SK-N-SH (cell line): ENCODE measurements around the gene ATG4C. TPM values are rescaled to one million over a fixed set of nuclear protein-coding genes. Genes with fewer than 3 reads are reported as not detected.

ENCODE experiments used
- CTCF ChIA-PET: fragments of 300-600, 350-600 bp; formaldehyde crosslinking; extraction: SDS; loops from one replicate; lab custom pipeline; 2021; lab: Yijun Ruan, JAX
- POLR2A ChIA-PET: fragments of 350-600 bp; sonication (Branson Sonifier 250); formaldehyde crosslinking; extraction: SDS; loops from one replicate; lab custom pipeline; 2020; ENCODE audit warnings: antibody characterized with exemption, inconsistent platforms; lab: Yijun Ruan, JAX
- DNase-seq: peaks from one replicate; pipeline ENCODE4 v3.0.0; 2012
- H2AFZ ChIP-seq: fragments of 200-600 bp; sonication (generic); 2 replicates; pipeline ENCODE4 v1.8.1; 2016; ENCODE audit warnings: antibody characterized with exemption, mild to moderate bottlenecking, low read depth
- H3F3A ChIP-seq: fragments of 200-600 bp; sonication (generic); replicated peaks from 2 replicates; pipeline ENCODE3; 2016; ENCODE audit warnings: antibody characterized with exemption, mild to moderate bottlenecking; ENCODE audit not compliant: insufficient read depth
- H3K27ac ChIP-seq, 2 experiments: fragments of 200-500 bp in 1 of 2; fragments of 200-600 bp in 1 of 2; sonication (Bioruptor generic) in 1 of 2; sonication (generic), shearing (Covaris generic) in 1 of 2; 2 replicates each; pipeline versions ENCODE4 v1.5.1 to v1.6.1; 2014 to 2016; ENCODE audit warnings: low read depth in 2 of 2, inconsistent platforms in 1 of 2, low read length in 1 of 2, mild to moderate bottlenecking in 1 of 2, mixed read lengths in 1 of 2
- H3K27me3 ChIP-seq: fragments of 200-600 bp; sonication (generic), shearing (Covaris generic); 2 replicates; pipeline ENCODE4 v1.6.1; 2016; ENCODE audit warnings: mixed run types; ENCODE audit not compliant: insufficient read depth
- H3K36me3 ChIP-seq, 2 experiments: fragments of 200-500 bp in 1 of 2; fragments of 200-600 bp in 1 of 2; sonication (Bioruptor generic) in 1 of 2; sonication (generic) in 1 of 2; replicated peaks in 1 of 2; 2 replicates each; pipeline versions ENCODE3 to v1.5.1; 2014 to 2016; ENCODE audit warnings: low read length in 1 of 2, mild to moderate bottlenecking in 1 of 2; ENCODE audit not compliant: insufficient read depth in 2 of 2, control insufficient read depth in 1 of 2
- H3K4me1 ChIP-seq, 2 experiments: fragments of 200-500 bp in 1 of 2; fragments of 200-600 bp in 1 of 2; sonication (Bioruptor generic) in 1 of 2; sonication (generic), shearing (Covaris generic) in 1 of 2; 2 replicates each; pipeline versions ENCODE4 v1.5.1 to v1.6.1; 2014 to 2016; ENCODE audit warnings: low read depth in 1 of 2, low read length in 1 of 2, mixed run types in 1 of 2; ENCODE audit not compliant: insufficient read depth in 2 of 2, control insufficient read depth in 1 of 2
- H3K4me2 ChIP-seq: fragments of 200-600 bp; sonication (generic), shearing (Covaris generic); 2 replicates; pipeline ENCODE4 v1.6.1; 2017; ENCODE audit warnings: mixed run types
- H3K4me3 ChIP-seq, 2 experiments: fragments of 200-500 bp in 1 of 2; fragments of 200-600 bp in 1 of 2; sonication (Bioruptor generic) in 1 of 2; sonication (generic), shearing (Covaris generic) in 1 of 2; 2 replicates each; pipeline versions ENCODE4 v1.5.1 to v1.8.1; 2014 to 2016; ENCODE audit warnings: low read depth in 2 of 2, inconsistent platforms in 1 of 2, low read length in 1 of 2, mild to moderate bottlenecking in 1 of 2, mixed read lengths in 1 of 2, moderate library complexity in 1 of 2
- H3K79me2 ChIP-seq: fragments of 200-600 bp; sonication (generic); 2 replicates; pipeline ENCODE4 v1.8.1; 2017; ENCODE audit warnings: mild to moderate bottlenecking; ENCODE audit not compliant: insufficient read depth
- H3K9ac ChIP-seq: fragments of 200-600 bp; sonication (generic); 2 replicates; pipeline ENCODE4 v1.6.1; 2017; ENCODE audit warnings: mixed run types
- H3K9me2 ChIP-seq: fragments of 200-600 bp; sonication (generic); 2 replicates; pipeline ENCODE4 v1.6.1; 2017; ENCODE audit warnings: mixed run types
- H3K9me3 ChIP-seq: fragments of 200-600 bp; sonication (generic); 2 replicates; pipeline ENCODE4 v1.6.1; 2017; ENCODE audit warnings: mixed run types, mild to moderate bottlenecking, moderate library complexity
- H4K20me1 ChIP-seq: fragments of 200-600 bp; sonication (generic); 2 replicates; pipeline ENCODE4 v1.6.1; 2017; ENCODE audit warnings: mild to moderate bottlenecking, mixed run types; ENCODE audit not compliant: insufficient read depth
- ELF1 ChIP-seq: IDR thresholded peaks from 2 replicates; pipeline ENCODE4 v1.4.0; 2012
- EP300 ChIP-seq, 2 experiments: IDR thresholded peaks; 2 replicates each; pipeline versions ENCODE4 v1.4.0 to v1.6.1; 2012; ENCODE audit warnings: borderline replicate concordance in 1 of 2, low read depth in 1 of 2, low read length in 1 of 2
- EZH2phosphoT487 ChIP-seq: fragments of 200-600 bp; sonication (generic); IDR thresholded peaks from 2 replicates; pipeline ENCODE4 v1.6.1; 2017; ENCODE audit warnings: low read depth, mixed run types, mild to moderate bottlenecking, antibody characterized with exemption, moderate library complexity, borderline replicate concordance
- FOSL2 ChIP-seq: IDR thresholded peaks from 2 replicates; pipeline ENCODE4 v1.4.0; 2012; ENCODE audit warnings: low read depth, mild to moderate bottlenecking, moderate library complexity, borderline replicate concordance
- GABPA ChIP-seq: IDR thresholded peaks from 2 replicates; pipeline ENCODE4 v1.4.0; 2012; ENCODE audit warnings: low read depth, mild to moderate bottlenecking
- IRF3 ChIP-seq: fragments of 150-350 bp; IDR thresholded peaks from 2 replicates; pipeline ENCODE4 v1.6.1; 2016; ENCODE audit warnings: mild to moderate bottlenecking, low read depth, low read length
- JUND ChIP-seq: IDR thresholded peaks from 2 replicates; pipeline ENCODE4 v1.4.0; 2012
- NFIC ChIP-seq: IDR thresholded peaks from 2 replicates; pipeline ENCODE4 v1.4.0; 2012; ENCODE audit warnings: borderline replicate concordance
- NRF1 ChIP-seq: IDR thresholded peaks from 2 replicates; pipeline ENCODE4 v1.6.1; 2012; ENCODE audit warnings: low read depth, mild to moderate bottlenecking, low read length
- RCOR1 ChIP-seq: fragments of 150-350 bp; IDR thresholded peaks from 2 replicates; pipeline ENCODE4 v1.6.1; 2017; ENCODE audit warnings: antibody characterized with exemption, low read length
- WGBS: methylation state at CpG from one replicate; pipeline ENCODE4 v1.1.6; 2017; ENCODE audit warnings: low lambda C conversion rate; 5-methylcytosine and 5-hydroxymethylcytosine counted together
- polyA plus RNA-seq, 3 experiments: library from polyadenylated mRNA; depleted of rRNA; stranded (reverse); fragments of >200 nt; gene quantifications; 2 replicates each; pipeline ENCODE4 v1.2.3, GENCODE V29; 2012
- TF ChIP-seq, protein P1 (sequence below): fragments of 150-350 bp; IDR thresholded peaks from 2 replicates; pipeline ENCODE4 v1.6.1; 2017; ENCODE audit warnings: antibody characterized with exemption, low read length, low read depth, borderline replicate concordance
- TF ChIP-seq, protein P2 (sequence below): fragments of 200-600 bp; sonication (generic); IDR thresholded peaks from 2 replicates; pipeline ENCODE4 v1.6.1; 2017; ENCODE audit warnings: antibody characterized with exemption, mild to moderate bottlenecking, moderate library complexity
- TF ChIP-seq, protein P3 (sequence below): IDR thresholded peaks from 2 replicates; pipeline ENCODE4 v1.4.0; 2012; ENCODE audit warnings: low read depth, borderline replicate concordance

The ATG4C gene
- polyA plus RNA-seq, 1 of the 3 experiments (the other 2 are of a cell fraction) = 3.0 TPM

DNA sequence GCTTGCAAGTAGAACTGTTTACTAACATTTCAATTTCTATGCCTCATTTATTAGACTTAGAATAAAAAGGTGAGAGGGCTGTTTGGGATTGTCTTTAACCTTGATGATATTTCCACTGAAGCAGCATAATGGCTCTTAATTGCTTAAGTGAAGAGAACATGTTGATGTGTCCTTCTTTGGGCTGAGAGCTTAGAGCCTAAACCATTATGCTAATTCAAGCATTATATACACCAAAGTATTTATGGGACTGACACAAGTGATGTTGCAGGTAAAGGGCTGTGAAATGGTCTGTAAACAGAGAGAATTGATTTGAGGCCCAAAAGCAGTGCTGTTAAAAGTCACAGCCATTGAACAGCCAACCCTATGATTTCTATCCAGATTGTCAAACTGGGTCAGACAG, 113.9 kb downstream of the ATG4C start (continued):
- TF ChIP-seq, protein P1, sequence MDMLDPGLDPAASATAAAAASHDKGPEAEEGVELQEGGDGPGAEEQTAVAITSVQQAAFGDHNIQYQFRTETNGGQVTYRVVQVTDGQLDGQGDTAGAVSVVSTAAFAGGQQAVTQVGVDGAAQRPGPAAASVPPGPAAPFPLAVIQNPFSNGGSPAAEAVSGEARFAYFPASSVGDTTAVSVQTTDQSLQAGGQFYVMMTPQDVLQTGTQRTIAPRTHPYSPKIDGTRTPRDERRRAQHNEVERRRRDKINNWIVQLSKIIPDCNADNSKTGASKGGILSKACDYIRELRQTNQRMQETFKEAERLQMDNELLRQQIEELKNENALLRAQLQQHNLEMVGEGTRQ = no peak
- TF ChIP-seq IRF3 = no peak
- TF ChIP-seq, protein P2, sequence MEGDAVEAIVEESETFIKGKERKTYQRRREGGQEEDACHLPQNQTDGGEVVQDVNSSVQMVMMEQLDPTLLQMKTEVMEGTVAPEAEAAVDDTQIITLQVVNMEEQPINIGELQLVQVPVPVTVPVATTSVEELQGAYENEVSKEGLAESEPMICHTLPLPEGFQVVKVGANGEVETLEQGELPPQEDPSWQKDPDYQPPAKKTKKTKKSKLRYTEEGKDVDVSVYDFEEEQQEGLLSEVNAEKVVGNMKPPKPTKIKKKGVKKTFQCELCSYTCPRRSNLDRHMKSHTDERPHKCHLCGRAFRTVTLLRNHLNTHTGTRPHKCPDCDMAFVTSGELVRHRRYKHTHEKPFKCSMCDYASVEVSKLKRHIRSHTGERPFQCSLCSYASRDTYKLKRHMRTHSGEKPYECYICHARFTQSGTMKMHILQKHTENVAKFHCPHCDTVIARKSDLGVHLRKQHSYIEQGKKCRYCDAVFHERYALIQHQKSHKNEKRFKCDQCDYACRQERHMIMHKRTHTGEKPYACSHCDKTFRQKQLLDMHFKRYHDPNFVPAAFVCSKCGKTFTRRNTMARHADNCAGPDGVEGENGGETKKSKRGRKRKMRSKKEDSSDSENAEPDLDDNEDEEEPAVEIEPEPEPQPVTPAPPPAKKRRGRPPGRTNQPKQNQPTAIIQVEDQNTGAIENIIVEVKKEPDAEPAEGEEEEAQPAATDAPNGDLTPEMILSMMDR = no peak

DNA sequence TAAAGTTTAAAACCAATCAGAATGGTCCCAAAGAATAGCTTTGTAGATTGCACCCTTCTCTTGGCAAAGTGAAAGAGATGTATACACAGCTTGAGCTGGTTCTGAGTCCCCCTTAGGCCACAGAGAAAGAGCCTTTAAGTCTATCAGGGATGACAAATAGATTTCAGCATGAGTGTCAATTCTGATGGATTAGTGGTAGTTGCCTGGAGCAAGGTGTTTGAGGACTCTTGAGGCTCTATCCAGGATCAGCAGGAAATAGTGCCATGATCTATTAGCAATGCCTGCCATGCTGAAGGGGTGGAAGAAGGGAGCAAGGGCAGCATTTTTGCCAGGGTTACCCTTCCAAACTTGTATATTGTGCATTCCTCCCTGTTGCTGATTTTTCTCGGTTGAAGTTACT, 116.6 kb downstream of the ATG4C start:
- Histone ChIP-seq H3K9me3 (no peaks in the 10 kb centered on the region), H3K27me3 (no peaks in the 10 kb centered on the region), H3K9me2 (no peaks in the 10 kb centered on the region), H3K4me1 (peaks cover 0 to 4% of the 10 kb centered on the region in 2 experiments; a peak in 2 of 4 replicates), H4K20me1 (no peaks in the 10 kb centered on the region), H3K9ac (no peak overlapping the region), H3K27ac (no peak overlapping the region), H3K4me3 (no peak overlapping the region)
- TF ChIP-seq JUND (no peak), RCOR1 (no peak), NRF1 (no peak), IRF3 (no peak)
- TF ChIP-seq, all 33 proteins: peak for 0
- Histone ChIP-seq H2AFZ (no peak overlapping the region), H3K4me2 (no peak overlapping the region), H3K79me2 (no peaks in the 10 kb centered on the region), H3F3A (no peaks in the 10 kb centered on the region), H3K36me3 (no peaks in the 10 kb centered on the region)
- DNase-seq = no peak
- CTCF ChIA-PET = no interaction called here
- WGBS = 79% methylated on average over 1 of the region's 1 CpG
- POLR2A ChIA-PET = no interaction called here

- no peaks in the 10 kb centered on the region for H3K27me3 ChIP-seq
- H3F3A ChIP-seq = no peaks in the 10 kb centered on the region
- H3K4me3 ChIP-seq = no peak overlapping the region
- H3K4me1 ChIP-seq = peaks cover 0 to 4% of the 10 kb centered on the region in 2 experiments; a peak in 2 of 4 replicates
- no peaks in the 10 kb centered on the region for H3K9me3 ChIP-seq
- WGBS = 48% methylated on average over 1 of the region's 1 CpG
- TF ChIP-seq EZH2phosphoT487 = no peak
- TF ChIP-seq NFIC = no peak
- TF ChIP-seq, protein P3, sequence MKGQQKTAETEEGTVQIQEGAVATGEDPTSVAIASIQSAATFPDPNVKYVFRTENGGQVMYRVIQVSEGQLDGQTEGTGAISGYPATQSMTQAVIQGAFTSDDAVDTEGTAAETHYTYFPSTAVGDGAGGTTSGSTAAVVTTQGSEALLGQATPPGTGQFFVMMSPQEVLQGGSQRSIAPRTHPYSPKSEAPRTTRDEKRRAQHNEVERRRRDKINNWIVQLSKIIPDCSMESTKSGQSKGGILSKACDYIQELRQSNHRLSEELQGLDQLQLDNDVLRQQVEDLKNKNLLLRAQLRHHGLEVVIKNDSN = no peak
- no peak for TF ChIP-seq IRF3
- TF ChIP-seq ELF1 = no peak
- TF ChIP-seq GABPA = no peak
- TF ChIP-seq RCOR1 = no peak
- TF ChIP-seq FOSL2 = no peak
- no peak for TF ChIP-seq EP300 (IDR thresholded peaks at IDR 0.05; ENCODE audit: borderline replicate concordance in 1 of 2, low read depth in 1 of 2, low read length in 1 of 2)
- TF ChIP-seq, all 33 proteins: peak for 0
- no peaks in the 10 kb centered on the region for H3K36me3 ChIP-seq
- no peaks in the 10 kb centered on the region for H3K79me2 ChIP-seq
- no peaks in the 10 kb centered on the region for H3K9me2 ChIP-seq
- no peak overlapping the region for H2AFZ ChIP-seq
- H3K9ac ChIP-seq = no peak overlapping the region
- no peak overlapping the region for H3K4me2 ChIP-seq
- ChIA-PET POLR2A (interaction anchor here (0.7 kb wide), 1 partner anchor 425 kb away, joined by 3 read pairs; no protein-coding TSS in a partner anchor), CTCF (interaction anchor here (1.7 kb wide), 1 partner anchor 11 kb away, joined by 4 read pairs; no protein-coding TSS in a partner anchor)
- no peaks in the 10 kb centered on the region for H4K20me1 ChIP-seq
- no peak overlapping the region for H3K27ac ChIP-seq
- no peak for DNase-seq
Observed at GRCh38 chr1:62901650-62902049, 117.7 kb downstream of the ATG4C start.
